Motor neuron (in vitro differentiated cells): ENCODE measurements around the gene RALGAPA2. TPM values are rescaled to one million over a fixed set of nuclear protein-coding genes. Genes with fewer than 3 reads are reported as not detected.

Experiments
- ATAC-seq, 8 experiments: fragments of 200-7000 bp; cut with Tn5 transposase; replicated peaks in 6 of 8; 2 replicates each; pipeline ENCODE4 v1.8.0; 2021; ENCODE audit warnings: mild to moderate bottlenecking in 8 of 8, moderate library complexity in 8 of 8
- H3K27ac ChIP-seq, 2 donors: fragments of 250-450 bp; sonication (Bioruptor Pico); 2 replicates each; pipeline ENCODE4 v1.9.0; 2021; ENCODE audit warnings: antibody characterized with exemption in 2 of 2, mild to moderate bottlenecking in 2 of 2, moderate library complexity in 1 of 2
- H3K4me1 ChIP-seq, 2 donors: fragments of 250-450 bp; sonication (Bioruptor Pico); replicated peaks in 1 of 2; 2 replicates each; pipeline ENCODE4 v1.6.1; 2021; ENCODE audit warnings: antibody characterized with exemption in 2 of 2, mild to moderate bottlenecking in 2 of 2, moderate library complexity in 1 of 2
- H3K4me3 ChIP-seq, 5 donors: fragments of 250-450 bp; sonication (Bioruptor Pico); 2 replicates each; pipeline ENCODE4 v1.9.0; 2021; ENCODE audit warnings: antibody characterized with exemption in 5 of 5, mild to moderate bottlenecking in 5 of 5, moderate library complexity in 4 of 5
- WGBS, 10 experiments: fragments of 450-650 bp; shearing (Covaris generic); methylation state at CpG; one replicate each; pipeline ENCODE4 v1.0.0; 2022; 5-methylcytosine and 5-hydroxymethylcytosine counted together
- in situ Hi-C, 9 experiments: fragments of 400-800 bp; cut with MboI; loops; one replicate each; pipeline ENCODE4 v1.15.0; 2021; ENCODE audit warnings: low sequenced_read_pairs in 9 of 9, low pct_unique_long_range_greater_than_20kb in 2 of 9; ENCODE audit not compliant: unreplicated experiment in 9 of 9
- total RNA-seq, 8 experiments: library from RNA; unstranded; fragments of 300-600 nt; gene quantifications; 2 replicates each; pipeline versions ENCODE4 v1.2.3 to v1.2.4, GENCODE V29; 2022

The RALGAPA2 gene
- total RNA-seq, result 10 to 100 TPM; 10.7 to 67.4 (median 20.2) TPM

GRCh38 chr20:20712474-20713243 lies at the start of gene RALGAPA2:
RALGAPA2 (minus strand) TSS chr20:20712644; CDS start chr20:20712480, 164 bp downstream.
- Histone ChIP-seq H3K4me1 (peaks cover 3 to 12% of the 10 kb centered on the region in 2 donors), H3K27ac (peak within 1 kb of the TSS; percentile 71 to 84), H3K4me3 (peak within 1 kb of the TSS; percentile 52 to 85 (median 72))
- 0 to 4% (median 1%) methylated on average over 1 to 19 of the region's 87 CpGs; no CpG with 5 or more reads in 4 of the 10 experiments for WGBS, 10 experiments
- peak; percentile 94 to 98 (median 96) for ATAC-seq
- in situ Hi-C loops, result no loop called here

GRCh38 chr20:20761301-20761700 lies 48.9 kb upstream of the RALGAPA2 start:
- Histone ChIP-seq H3K4me1 (no peaks in the 10 kb centered on the region), H3K27ac (no peak overlapping the region), H3K4me3 (no peak overlapping the region)
- ATAC-seq, result no peak
- in situ Hi-C loops, result no loop called here
- 0 to 80% (median 60%) methylated on average over 1 of the region's 1 CpG; no CpG with 5 or more reads in 3 of the 10 experiments for WGBS, 10 experiments

GRCh38 chr20:20759132-20759531 lies 46.7 kb upstream of the RALGAPA2 start:
- peak in 1 of 8 experiments; percentile 25 for ATAC-seq
- whole genome bisulfite sequencing, 10 experiments, result 0 to 72% (median 37%) methylated on average over 1 to 6 of the region's 6 CpGs
- Histone ChIP-seq H3K27ac (no peak overlapping the region), H3K4me3 (no peak overlapping the region), H3K4me1 (no peaks in the 10 kb centered on the region)
- in situ Hi-C loops, result no loop called here

- WGBS, 10 experiments, result 39 to 100% (median 91%) methylated on average over 1 to 6 of the region's 6 CpGs; no CpG with 5 or more reads in 3 of the 10 experiments
- no peak for ATAC-seq
- no peak overlapping the region for H3K4me3 ChIP-seq
- no peaks in the 10 kb centered on the region for H3K4me1 ChIP-seq
- in situ Hi-C loops, result no loop called here
- H3K27ac ChIP-seq, result no peak overlapping the region
These were observed 43.4 kb upstream of the RALGAPA2 start for GRCh38 chr20:20755674-20756319.

GRCh38 chr20:20755231-20755630 lies 42.8 kb upstream of the RALGAPA2 start:
- Histone ChIP-seq H3K4me1 (no peaks in the 10 kb centered on the region), H3K4me3 (no peak overlapping the region), H3K27ac (no peak overlapping the region)
- in situ Hi-C loops, result no loop called here
- WGBS, 10 experiments, result 0 to 95% (median 70%) methylated on average over 1 to 4 of the region's 4 CpGs
- ATAC-seq, result no peak

GRCh38 chr20:20754714-20755113 lies 42.3 kb upstream of the RALGAPA2 start:
- Histone ChIP-seq H3K4me1 (no peaks in the 10 kb centered on the region), H3K27ac (no peak overlapping the region), H3K4me3 (no peak overlapping the region)
- ATAC-seq, result no peak
- in situ Hi-C loops, result no loop called here
- 72 to 100% (median 79%) methylated on average over 2 to 3 of the region's 3 CpGs; no CpG with 5 or more reads in 7 of the 10 experiments for WGBS, 10 experiments

GRCh38 chr20:20752712-20753111 lies 40.3 kb upstream of the RALGAPA2 start:
- Histone ChIP-seq H3K27ac (no peak overlapping the region), H3K4me1 (no peaks in the 10 kb centered on the region), H3K4me3 (no peak overlapping the region)
- WGBS, 10 experiments, result 12 to 90% (median 74%) methylated on average over 1 to 5 of the region's 5 CpGs; no CpG with 5 or more reads in 1 of the 10 experiments
- in situ Hi-C loops, result no loop called here
- no peak for ATAC-seq

GRCh38 chr20:20747298-20747697 lies 34.9 kb upstream of the RALGAPA2 start:
- in situ Hi-C loops, result no loop called here
- Histone ChIP-seq H3K27ac (no peak overlapping the region), H3K4me1 (peaks cover 21 to 25% of the 10 kb centered on the region in 2 donors), H3K4me3 (no peak overlapping the region)
- WGBS, 10 experiments, result 0 to 60% (median 25%) methylated on average over 1 of the region's 1 CpG; no CpG with 5 or more reads in 1 of the 10 experiments
- ATAC-seq, result peak in 2 of 8 experiments; percentile 78 to 79

- WGBS, 10 experiments, result 20 to 69% (median 45%) methylated on average over 1 to 5 of the region's 5 CpGs; no CpG with 5 or more reads in 2 of the 10 experiments
- H3K27ac ChIP-seq, result peak overlapping the region; percentile 66 to 71
- peak overlapping the region in 1 of 5 donors; percentile 1 for H3K4me3 ChIP-seq
- in situ Hi-C loops, result no loop called here
- peaks cover 21 to 25% of the 10 kb centered on the region in 2 donors for H3K4me1 ChIP-seq
- ATAC-seq, result peak in 6 of 8 experiments; percentile 1 to 53 (median 13)
These were observed 31.8 kb upstream of the RALGAPA2 start for GRCh38 chr20:20744170-20744725.

- peak; percentile 45 to 96 (median 92) for ATAC-seq
- Histone ChIP-seq H3K4me1 (peaks cover 21 to 25% of the 10 kb centered on the region in 2 donors), H3K4me3 (peak overlapping the region in 2 of 5 donors; percentile 1 to 13), H3K27ac (peak overlapping the region; percentile 66 to 71)
- in situ Hi-C loops, result no loop called here
- WGBS, 10 experiments, result 0 to 39% (median 7%) methylated on average over 2 to 10 of the region's 15 CpGs; no CpG with 5 or more reads in 1 of the 10 experiments
These were observed 31.2 kb upstream of the RALGAPA2 start for GRCh38 chr20:20743511-20744169.

- peaks cover 21 to 25% of the 10 kb centered on the region in 2 donors for H3K4me1 ChIP-seq
- H3K4me3 ChIP-seq, result no peak overlapping the region
- 26 to 100% (median 84%) methylated on average over 1 to 9 of the region's 10 CpGs; no CpG with 5 or more reads in 1 of the 10 experiments for WGBS, 10 experiments
- ATAC-seq, result no peak
- no peak overlapping the region for H3K27ac ChIP-seq
- in situ Hi-C loops, result no loop called here
These were observed 28.9 kb upstream of the RALGAPA2 start for GRCh38 chr20:20741087-20742045.

GRCh38 chr20:20740541-20740940 lies 28.1 kb upstream of the RALGAPA2 start:
- H3K27ac ChIP-seq, result no peak overlapping the region
- no peak overlapping the region for H3K4me3 ChIP-seq
- H3K4me1 ChIP-seq, result peaks cover 21 to 25% of the 10 kb centered on the region in 2 donors
- no peak for ATAC-seq
- WGBS, 10 experiments, result 14 to 100% (median 87%) methylated on average over 2 to 4 of the region's 4 CpGs; no CpG with 5 or more reads in 3 of the 10 experiments
- in situ Hi-C loops, result no loop called here
